Measurements from ENCODE around the gene ATXN1L. TPM values are rescaled to one million over a fixed set of nuclear protein-coding genes. Genes with fewer than 3 reads are reported as not detected.
"Not testable (repeated sequence)": the region's sequence is repeated elsewhere in the genome, so short reads cannot be mapped to it uniquely, and the experiment has no call there.

The ATXN1L gene
- total RNA-seq, 1 experiment from 2014 or later, result 25.3 TPM

DNA sequence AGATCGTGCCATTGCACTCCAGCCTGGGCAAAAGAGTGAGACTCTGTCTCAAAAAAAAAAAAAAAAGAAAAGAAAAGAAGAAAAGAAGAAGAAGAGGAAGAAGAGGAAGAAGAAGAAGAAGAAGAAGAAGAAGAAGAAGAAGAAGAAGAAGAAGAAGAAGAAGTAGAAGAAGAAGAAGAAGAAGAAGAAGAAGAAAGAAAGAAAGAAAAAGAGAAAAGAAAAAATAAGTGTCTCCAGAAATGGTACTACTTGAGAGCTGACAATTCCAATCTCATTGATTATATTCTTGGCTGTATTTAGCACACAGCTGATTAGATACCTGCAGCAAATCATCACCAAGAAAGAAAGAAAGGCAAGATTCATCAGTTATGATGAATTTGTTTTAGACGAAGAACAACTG lies 13.7 kb upstream of the ATXN1L start:
- H3K4me2 ChIP-seq; H3K27ac ChIP-seq; H3K79me2 ChIP-seq (ENCODE audit: low read depth); H3K9me3 ChIP-seq (ENCODE audit: insufficient read depth, low read depth); POLR2A ChIA-PET (ENCODE audit: unreplicated experiment); intact Hi-C loops (cut with micrococcal nuclease; ENCODE audit: unreplicated experiment); H3F3A ChIP-seq (ENCODE audit: insufficient read depth, low read depth); H3K36me3 ChIP-seq (ENCODE audit: low read depth); H3K4me1 ChIP-seq (replicated peaks; ENCODE audit: insufficient read depth); H3K4me3 ChIP-seq; H3K27me3 ChIP-seq (ENCODE audit: insufficient read depth, low read depth); H4K20me1 ChIP-seq (ENCODE audit: insufficient read depth); H2AFZ ChIP-seq; DNase-seq; H3K9me2 ChIP-seq (ENCODE audit: insufficient read depth); BruUV-seq (replicated peaks); CTCF ChIA-PET: not testable (repeated sequence)

DNA sequence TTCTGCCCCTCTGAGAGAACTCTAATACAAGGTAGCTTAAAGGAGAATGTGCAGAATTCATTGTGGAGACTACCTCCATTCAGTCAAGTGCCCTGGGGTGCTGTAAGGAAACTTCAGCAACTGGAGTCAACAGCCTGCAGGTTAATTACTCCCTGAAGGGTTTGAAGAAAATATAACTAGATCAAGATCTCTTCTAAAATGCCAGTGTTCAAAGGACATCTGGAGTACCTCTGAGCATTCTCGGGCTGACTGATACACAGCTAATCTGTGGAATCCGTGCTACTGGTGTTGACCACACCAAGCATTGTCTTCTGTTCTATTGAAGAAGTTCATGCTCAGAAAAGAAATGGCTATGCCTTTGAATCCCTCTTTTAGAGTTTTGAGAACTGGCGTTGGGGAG lies 11.5 kb upstream of the ATXN1L start:
- Histone ChIP-seq H3K79me2 (ENCODE audit: low read depth) (no peaks in the 10 kb centered on the region), H3K4me2 (no peak overlapping the region), H3K36me3 (ENCODE audit: low read depth) (no peaks in the 10 kb centered on the region), H4K20me1 (ENCODE audit: insufficient read depth) (no peaks in the 10 kb centered on the region), H3K9me3 (ENCODE audit: insufficient read depth, low read depth) (no peaks in the 10 kb centered on the region), H3K9me2 (ENCODE audit: insufficient read depth) (no peaks in the 10 kb centered on the region), H3K4me3 (no peak overlapping the region), H3K4me1 (replicated peaks; ENCODE audit: insufficient read depth) (no peaks in the 10 kb centered on the region), H3F3A (ENCODE audit: insufficient read depth, low read depth) (no peaks in the 10 kb centered on the region), H3K27ac (no peak overlapping the region), H2AFZ (no peak overlapping the region), H3K27me3 (ENCODE audit: insufficient read depth, low read depth) (no peaks in the 10 kb centered on the region)
- BruUV-seq (replicated peaks), result no TSS peak
- ChIA-PET POLR2A (ENCODE audit: unreplicated experiment) (no interaction called here), CTCF (no interaction called here)
- intact Hi-C loops (cut with micrococcal nuclease; ENCODE audit: unreplicated experiment), result no loop called here
- DNase-seq, result no peak
- TF ChIP-seq, protein P1, sequence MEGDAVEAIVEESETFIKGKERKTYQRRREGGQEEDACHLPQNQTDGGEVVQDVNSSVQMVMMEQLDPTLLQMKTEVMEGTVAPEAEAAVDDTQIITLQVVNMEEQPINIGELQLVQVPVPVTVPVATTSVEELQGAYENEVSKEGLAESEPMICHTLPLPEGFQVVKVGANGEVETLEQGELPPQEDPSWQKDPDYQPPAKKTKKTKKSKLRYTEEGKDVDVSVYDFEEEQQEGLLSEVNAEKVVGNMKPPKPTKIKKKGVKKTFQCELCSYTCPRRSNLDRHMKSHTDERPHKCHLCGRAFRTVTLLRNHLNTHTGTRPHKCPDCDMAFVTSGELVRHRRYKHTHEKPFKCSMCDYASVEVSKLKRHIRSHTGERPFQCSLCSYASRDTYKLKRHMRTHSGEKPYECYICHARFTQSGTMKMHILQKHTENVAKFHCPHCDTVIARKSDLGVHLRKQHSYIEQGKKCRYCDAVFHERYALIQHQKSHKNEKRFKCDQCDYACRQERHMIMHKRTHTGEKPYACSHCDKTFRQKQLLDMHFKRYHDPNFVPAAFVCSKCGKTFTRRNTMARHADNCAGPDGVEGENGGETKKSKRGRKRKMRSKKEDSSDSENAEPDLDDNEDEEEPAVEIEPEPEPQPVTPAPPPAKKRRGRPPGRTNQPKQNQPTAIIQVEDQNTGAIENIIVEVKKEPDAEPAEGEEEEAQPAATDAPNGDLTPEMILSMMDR (conservative IDR thresholded peaks at IDR 0.05), result no peak
- TF ChIP-seq EZH2 (IDR thresholded peaks at IDR 0.05; ENCODE audit: low read depth), result no peak

DNA sequence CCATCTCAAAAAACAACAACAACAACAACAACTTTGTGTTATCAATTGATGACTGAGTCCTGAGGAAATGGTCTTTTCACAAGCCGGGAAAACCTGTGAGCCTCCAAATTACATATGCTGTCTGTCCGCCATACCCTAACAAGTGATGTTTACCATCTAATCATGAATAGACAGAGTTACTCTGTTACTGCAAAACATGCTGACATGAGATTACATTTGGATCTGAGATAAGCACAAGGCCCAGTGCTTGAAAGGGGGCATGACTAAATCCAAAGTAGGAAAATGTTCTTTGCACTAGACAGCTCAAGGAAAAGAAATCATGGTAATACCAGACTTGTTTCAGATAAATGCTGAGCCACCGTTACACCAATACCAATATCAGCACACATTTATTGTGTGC lies 8.6 kb upstream of the ATXN1L start:
- H3K4me1 ChIP-seq (replicated peaks; ENCODE audit: insufficient read depth), result no peaks in the 10 kb centered on the region
- H4K20me1 ChIP-seq (ENCODE audit: insufficient read depth), result no peaks in the 10 kb centered on the region
- no peak overlapping the region for H2AFZ ChIP-seq
- H3K4me2 ChIP-seq, result no peak overlapping the region
- no peaks in the 10 kb centered on the region for H3K9me2 ChIP-seq (ENCODE audit: insufficient read depth)
- no peak for TF ChIP-seq EZH2 (IDR thresholded peaks at IDR 0.05; ENCODE audit: low read depth)
- TF ChIP-seq, protein P1 (conservative IDR thresholded peaks at IDR 0.05), result no peak
- H3K9me3 ChIP-seq (ENCODE audit: insufficient read depth, low read depth), result no peaks in the 10 kb centered on the region
- H3K4me3 ChIP-seq, result no peak overlapping the region
- no peak overlapping the region for H3K27ac ChIP-seq
- H3K79me2 ChIP-seq (ENCODE audit: low read depth), result no peaks in the 10 kb centered on the region
- ChIA-PET POLR2A (ENCODE audit: unreplicated experiment) (no interaction called here), CTCF (no interaction called here)
- H3F3A ChIP-seq (ENCODE audit: insufficient read depth, low read depth), result no peaks in the 10 kb centered on the region
- no peak for DNase-seq
- no TSS peak for BruUV-seq (replicated peaks)
- no peaks in the 10 kb centered on the region for H3K36me3 ChIP-seq (ENCODE audit: low read depth)
- H3K27me3 ChIP-seq (ENCODE audit: insufficient read depth, low read depth), result no peaks in the 10 kb centered on the region
- intact Hi-C loops (cut with micrococcal nuclease; ENCODE audit: unreplicated experiment), result no loop called here

DNA sequence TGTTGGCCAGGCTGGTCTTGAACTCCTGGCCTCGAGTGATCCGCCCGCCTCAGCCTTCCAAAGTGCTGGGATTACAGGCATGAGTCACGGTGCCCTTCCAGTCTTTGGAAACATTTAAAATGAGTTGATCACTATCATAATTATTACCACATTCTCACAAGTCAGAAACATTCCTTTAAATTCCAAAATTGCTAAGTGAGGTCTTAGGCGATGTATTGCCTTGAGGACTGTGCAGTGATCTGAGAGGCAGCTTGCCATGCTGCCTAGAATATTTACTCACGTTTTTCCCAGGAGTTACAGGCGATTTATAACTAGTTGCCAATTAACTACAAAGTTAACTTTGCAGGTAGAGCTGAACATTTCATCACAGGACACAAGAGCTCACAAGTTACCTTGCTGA lies 5.7 kb upstream of the ATXN1L start:
- H3K27me3 ChIP-seq (ENCODE audit: insufficient read depth, low read depth), result no peaks in the 10 kb centered on the region
- no TSS peak for BruUV-seq (replicated peaks)
- no peak overlapping the region for H3K4me3 ChIP-seq
- DNase-seq, result peak in 1 of 2 experiments; percentile 48
- no peaks in the 10 kb centered on the region for H3K36me3 ChIP-seq (ENCODE audit: low read depth)
- H3K9me3 ChIP-seq (ENCODE audit: insufficient read depth, low read depth), result no peaks in the 10 kb centered on the region
- H3K4me1 ChIP-seq (replicated peaks; ENCODE audit: insufficient read depth), result no peaks in the 10 kb centered on the region
- no peaks in the 10 kb centered on the region for H3K79me2 ChIP-seq (ENCODE audit: low read depth)
- H3F3A ChIP-seq (ENCODE audit: insufficient read depth, low read depth), result peaks cover 6% of the 10 kb centered on the region; the same call in 1 of the 2 replicates
- H3K4me2 ChIP-seq, result no peak overlapping the region
- H3K27ac ChIP-seq, result no peak overlapping the region
- POLR2A ChIA-PET (ENCODE audit: unreplicated experiment), result no interaction called here
- CTCF ChIA-PET, result no interaction called here
- intact Hi-C loops (cut with micrococcal nuclease; ENCODE audit: unreplicated experiment), result no loop called here
- TF ChIP-seq EZH2 (IDR thresholded peaks at IDR 0.05; ENCODE audit: low read depth), result no peak
- TF ChIP-seq, protein P1 (conservative IDR thresholded peaks at IDR 0.05), result no peak
- no peaks in the 10 kb centered on the region for H4K20me1 ChIP-seq (ENCODE audit: insufficient read depth)
- H2AFZ ChIP-seq, result no peak overlapping the region
- H3K9me2 ChIP-seq (ENCODE audit: insufficient read depth), result no peaks in the 10 kb centered on the region
